GM12878 (cell line): Measurements from ENCODE around the gene EIF4E1B. TPM values are rescaled to one million over a fixed set of nuclear protein-coding genes. Genes with fewer than 3 reads are reported as not detected.

Source experiments
- IRF5 ChIP-seq: fragments of 450-650 bp; IDR thresholded peaks from 2 replicates; pipeline ENCODE4 v1.6.1; 2017; ENCODE audit warnings: borderline replicate concordance
- PAX8 ChIP-seq: fragments of 450-650 bp; IDR thresholded peaks from 2 replicates; pipeline ENCODE4 v1.6.1; 2017; ENCODE audit warnings: mild to moderate bottlenecking, moderate library complexity
- POLR2AphosphoS2 ChIP-seq: IDR thresholded peaks from 2 replicates; pipeline ENCODE4 v1.6.1; 2011; ENCODE audit warnings: low read depth, mild to moderate bottlenecking, low read length, improper control_type of control experiment, moderate library complexity
- ZSCAN29 ChIP-seq: fragments of 450-650 bp; IDR thresholded peaks from 2 replicates; pipeline ENCODE4 v1.6.1; 2017; ENCODE audit warnings: mild to moderate bottlenecking, moderate library complexity
- polyA plus RNA-seq, 11 experiments: library from polyadenylated mRNA; depleted of rRNA in 4 of 11; unstranded in 6 of 11; stranded (reverse) in 5 of 11; fragments of >200 nt; fragmentation: Nextera tagmentation in 4 of 11; fragmentation: Illumina TruSeq in 1 of 11; extraction: Ambion mirVana in 4 of 11; extraction: Trizol in 1 of 11; gene quantifications; 1 replicate in 1 of 11; 2 replicates in 10 of 11; pipeline versions ENCODE4 v1.2.1 to v1.2.3, GENCODE V29; 2011 to 2016; ENCODE audit warnings: inconsistent platforms in 2 of 11, missing spikeins in 2 of 11, low read depth in 1 of 11
- total RNA-seq, 4 experiments: library from RNA; depleted of rRNA in 3 of 4; stranded (reverse); fragments of >200 nt in 3 of 4; fragmentation: Illumina TruSeq in 1 of 4; extraction: Trizol in 1 of 4; gene quantifications; 2 replicates each; pipeline versions ENCODE4 v1.2.1 to v1.2.3, GENCODE V29; 2013 to 2021
- TF ChIP-seq, protein P1 (sequence below): fragments of 150-350 bp; IDR thresholded peaks from 2 replicates; pipeline ENCODE4 v1.6.1; 2016; ENCODE audit warnings: low read depth, low read length
- TF ChIP-seq, protein P2 (sequence below): IDR thresholded peaks from 2 replicates; pipeline ENCODE4 v1.6.1; 2012; ENCODE audit warnings: low read length, inconsistent platforms
- TF ChIP-seq, protein P3 (sequence below): fragments of 450-650 bp; formaldehyde crosslinking; IDR thresholded peaks from 2 replicates; pipeline ENCODE4 v1.4.0; 2020; ENCODE audit warnings: mild to moderate bottlenecking, moderate library complexity

EIF4E1B gene
- total and polyA plus RNA-seq, 10 of the 15 experiments (the other 5 are each of a cell fraction or from before 2014, with no cell fraction given): not detected

- no peak for TF ChIP-seq ZSCAN29
- TF ChIP-seq, protein P1, sequence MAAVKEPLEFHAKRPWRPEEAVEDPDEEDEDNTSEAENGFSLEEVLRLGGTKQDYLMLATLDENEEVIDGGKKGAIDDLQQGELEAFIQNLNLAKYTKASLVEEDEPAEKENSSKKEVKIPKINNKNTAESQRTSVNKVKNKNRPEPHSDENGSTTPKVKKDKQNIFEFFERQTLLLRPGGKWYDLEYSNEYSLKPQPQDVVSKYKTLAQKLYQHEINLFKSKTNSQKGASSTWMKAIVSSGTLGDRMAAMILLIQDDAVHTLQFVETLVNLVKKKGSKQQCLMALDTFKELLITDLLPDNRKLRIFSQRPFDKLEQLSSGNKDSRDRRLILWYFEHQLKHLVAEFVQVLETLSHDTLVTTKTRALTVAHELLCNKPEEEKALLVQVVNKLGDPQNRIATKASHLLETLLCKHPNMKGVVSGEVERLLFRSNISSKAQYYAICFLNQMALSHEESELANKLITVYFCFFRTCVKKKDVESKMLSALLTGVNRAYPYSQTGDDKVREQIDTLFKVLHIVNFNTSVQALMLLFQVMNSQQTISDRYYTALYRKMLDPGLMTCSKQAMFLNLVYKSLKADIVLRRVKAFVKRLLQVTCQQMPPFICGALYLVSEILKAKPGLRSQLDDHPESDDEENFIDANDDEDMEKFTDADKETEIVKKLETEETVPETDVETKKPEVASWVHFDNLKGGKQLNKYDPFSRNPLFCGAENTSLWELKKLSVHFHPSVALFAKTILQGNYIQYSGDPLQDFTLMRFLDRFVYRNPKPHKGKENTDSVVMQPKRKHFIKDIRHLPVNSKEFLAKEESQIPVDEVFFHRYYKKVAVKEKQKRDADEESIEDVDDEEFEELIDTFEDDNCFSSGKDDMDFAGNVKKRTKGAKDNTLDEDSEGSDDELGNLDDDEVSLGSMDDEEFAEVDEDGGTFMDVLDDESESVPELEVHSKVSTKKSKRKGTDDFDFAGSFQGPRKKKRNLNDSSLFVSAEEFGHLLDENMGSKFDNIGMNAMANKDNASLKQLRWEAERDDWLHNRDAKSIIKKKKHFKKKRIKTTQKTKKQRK: no peak
- TF ChIP-seq, protein P2, sequence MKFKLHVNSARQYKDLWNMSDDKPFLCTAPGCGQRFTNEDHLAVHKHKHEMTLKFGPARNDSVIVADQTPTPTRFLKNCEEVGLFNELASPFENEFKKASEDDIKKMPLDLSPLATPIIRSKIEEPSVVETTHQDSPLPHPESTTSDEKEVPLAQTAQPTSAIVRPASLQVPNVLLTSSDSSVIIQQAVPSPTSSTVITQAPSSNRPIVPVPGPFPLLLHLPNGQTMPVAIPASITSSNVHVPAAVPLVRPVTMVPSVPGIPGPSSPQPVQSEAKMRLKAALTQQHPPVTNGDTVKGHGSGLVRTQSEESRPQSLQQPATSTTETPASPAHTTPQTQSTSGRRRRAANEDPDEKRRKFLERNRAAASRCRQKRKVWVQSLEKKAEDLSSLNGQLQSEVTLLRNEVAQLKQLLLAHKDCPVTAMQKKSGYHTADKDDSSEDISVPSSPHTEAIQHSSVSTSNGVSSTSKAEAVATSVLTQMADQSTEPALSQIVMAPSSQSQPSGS: no peak
- no peak for TF ChIP-seq POLR2AphosphoS2
- TF ChIP-seq PAX8: no peak
- TF ChIP-seq IRF5: no peak
- TF ChIP-seq, protein P3, sequence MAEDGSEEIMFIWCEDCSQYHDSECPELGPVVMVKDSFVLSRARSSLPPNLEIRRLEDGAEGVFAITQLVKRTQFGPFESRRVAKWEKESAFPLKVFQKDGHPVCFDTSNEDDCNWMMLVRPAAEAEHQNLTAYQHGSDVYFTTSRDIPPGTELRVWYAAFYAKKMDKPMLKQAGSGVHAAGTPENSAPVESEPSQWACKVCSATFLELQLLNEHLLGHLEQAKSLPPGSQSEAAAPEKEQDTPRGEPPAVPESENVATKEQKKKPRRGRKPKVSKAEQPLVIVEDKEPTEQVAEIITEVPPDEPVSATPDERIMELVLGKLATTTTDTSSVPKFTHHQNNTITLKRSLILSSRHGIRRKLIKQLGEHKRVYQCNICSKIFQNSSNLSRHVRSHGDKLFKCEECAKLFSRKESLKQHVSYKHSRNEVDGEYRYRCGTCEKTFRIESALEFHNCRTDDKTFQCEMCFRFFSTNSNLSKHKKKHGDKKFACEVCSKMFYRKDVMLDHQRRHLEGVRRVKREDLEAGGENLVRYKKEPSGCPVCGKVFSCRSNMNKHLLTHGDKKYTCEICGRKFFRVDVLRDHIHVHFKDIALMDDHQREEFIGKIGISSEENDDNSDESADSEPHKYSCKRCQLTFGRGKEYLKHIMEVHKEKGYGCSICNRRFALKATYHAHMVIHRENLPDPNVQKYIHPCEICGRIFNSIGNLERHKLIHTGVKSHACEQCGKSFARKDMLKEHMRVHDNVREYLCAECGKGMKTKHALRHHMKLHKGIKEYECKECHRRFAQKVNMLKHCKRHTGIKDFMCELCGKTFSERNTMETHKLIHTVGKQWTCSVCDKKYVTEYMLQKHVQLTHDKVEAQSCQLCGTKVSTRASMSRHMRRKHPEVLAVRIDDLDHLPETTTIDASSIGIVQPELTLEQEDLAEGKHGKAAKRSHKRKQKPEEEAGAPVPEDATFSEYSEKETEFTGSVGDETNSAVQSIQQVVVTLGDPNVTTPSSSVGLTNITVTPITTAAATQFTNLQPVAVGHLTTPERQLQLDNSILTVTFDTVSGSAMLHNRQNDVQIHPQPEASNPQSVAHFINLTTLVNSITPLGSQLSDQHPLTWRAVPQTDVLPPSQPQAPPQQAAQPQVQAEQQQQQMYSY: no peak
Observed at GRCh38 chr5:176595386-176595943, 35.0 kb upstream of the EIF4E1B start (continued).
